DMS153 treated with DMSO at 0.1 percent for 48 hours (cell line): ENCODE measurements around the gene LSP1.
A peak's percentile ranks its signal among the peaks of the same experiment; 100 is the strongest.

Experiments
- DNase-seq: peaks from one replicate; lab custom pipeline; 2025; ENCODE audit not compliant: unreplicated experiment; lab: John Stamatoyannopoulos, UW

The LSP1 gene

GRCh38 chr11:1824221-1825038 lies 28.5 kb upstream of the LSP1 start:
- no peak for DNase-seq

- DNase-seq, result no peak
Measured at GRCh38 chr11:1825039-1825740, 27.7 kb upstream of the LSP1 start.

- no peak for DNase-seq
Measured at GRCh38 chr11:1825785-1826451, 27.0 kb upstream of the LSP1 start.

- DNase-seq, result peak; percentile 4
Measured at GRCh38 chr11:1826552-1827094, 26.3 kb upstream of the LSP1 start.

GRCh38 chr11:1827095-1827813 lies 25.6 kb upstream of the LSP1 start:
- DNase-seq, result peak; percentile 55

GRCh38 chr11:1827931-1828330 lies 25.0 kb upstream of the LSP1 start:
- no peak for DNase-seq

- no peak for DNase-seq
Measured at GRCh38 chr11:1828542-1828941, 24.3 kb upstream of the LSP1 start.

GRCh38 chr11:1829039-1829820 lies 23.7 kb upstream of the LSP1 start:
- DNase-seq, result no peak

GRCh38 chr11:1830004-1830321 lies 22.9 kb upstream of the LSP1 start:
- no peak for DNase-seq

GRCh38 chr11:1830322-1831223 lies 22.3 kb upstream of the LSP1 start:
- peak; percentile 62 for DNase-seq

GRCh38 chr11:1831338-1832210 lies 21.3 kb upstream of the LSP1 start:
- no peak for DNase-seq

- DNase-seq, result no peak
Measured at GRCh38 chr11:1832211-1832919, 20.5 kb upstream of the LSP1 start.

GRCh38 chr11:1832920-1833295 lies 20.0 kb upstream of the LSP1 start:
- DNase-seq, result no peak

- peak; percentile 2 for DNase-seq
Measured at GRCh38 chr11:1834062-1834610, 18.7 kb upstream of the LSP1 start.

- no peak for DNase-seq
Measured at GRCh38 chr11:1834779-1835670, 17.9 kb upstream of the LSP1 start, which contains the start of gene SYT8. Gene SYT8, plus strand, starts transcription at chr11:1834990. Its CDS starts 116 bp downstream, at chr11:1835106.

- no peak for DNase-seq
Measured at GRCh38 chr11:1835671-1836010, 17.2 kb upstream of the LSP1 start.
